ENCODE data around the gene GAGE12J. TPM values are rescaled to one million over a fixed set of nuclear protein-coding genes. Genes with fewer than 3 reads are reported as not detected.

Gene GAGE12J
- total RNA-seq, 6 experiments from 2014 or later, result not detected

Other genes starting within 250 kb of the GAGE12J start
- 100 to 1,000 TPM in 1 of 6 experiments, 10 to 100 TPM in 5; 68.0 to 100 (median 76.7) TPM for gene PRAF2, start 248.0 kb upstream of the GAGE12J start, total RNA-seq (2021; fragmentation: NEBNext Ultra II Directional; extraction: Animal tissue kit (Norgen Biotek cat#: 25700))
- 10 to 100 TPM; 37.4 to 46.6 (median 41.0) TPM for gene WDR45, start 242.2 kb upstream of the GAGE12J start, total RNA-seq (2021; fragmentation: NEBNext Ultra II Directional; extraction: Animal tissue kit (Norgen Biotek cat#: 25700))
- 10 to 100 TPM; 20.6 to 27.0 (median 23.7) TPM for gene GPKOW, start 198.3 kb upstream of the GAGE12J start, total RNA-seq (2021; fragmentation: NEBNext Ultra II Directional; extraction: Animal tissue kit (Norgen Biotek cat#: 25700))
- gene MAGIX, start 159.3 kb upstream of the GAGE12J start, total RNA-seq (2021; fragmentation: NEBNext Ultra II Directional; extraction: Animal tissue kit (Norgen Biotek cat#: 25700)), result 1 to 10 TPM in 5 of 6 experiments, under 1 TPM in 1; 0.94 to 1.9 (median 1.1) TPM
- gene PLP2, start 150.1 kb upstream of the GAGE12J start, total RNA-seq (2021; fragmentation: NEBNext Ultra II Directional; extraction: Animal tissue kit (Norgen Biotek cat#: 25700)), result 100 to 1,000 TPM; 163 to 214 (median 178) TPM
- 10 to 100 TPM in 3 of 6 experiments, 1 to 10 TPM in 3; 8.0 to 10.7 (median 9.7) TPM for gene PRICKLE3, start 135.7 kb upstream of the GAGE12J start, total RNA-seq (2021; fragmentation: NEBNext Ultra II Directional; extraction: Animal tissue kit (Norgen Biotek cat#: 25700))
- gene SYP, start 121.8 kb upstream of the GAGE12J start, total RNA-seq (2021; fragmentation: NEBNext Ultra II Directional; extraction: Animal tissue kit (Norgen Biotek cat#: 25700)), result under 1 TPM; 0.11 to 0.34 (median 0.24) TPM
- gene CACNA1F, start 88.7 kb upstream of the GAGE12J start, total RNA-seq (2021; fragmentation: NEBNext Ultra II Directional; extraction: Animal tissue kit (Norgen Biotek cat#: 25700)), result not detected
- 10 to 100 TPM; 12.9 to 16.3 (median 15.1) TPM for gene CCDC22, start 86.6 kb upstream of the GAGE12J start, total RNA-seq (2021; fragmentation: NEBNext Ultra II Directional; extraction: Animal tissue kit (Norgen Biotek cat#: 25700))
- under 1 TPM in 3 of 6 experiments, not detected in 3; 0.09 to 0.16 (median 0.14) TPM for gene FOXP3, start 57.3 kb upstream of the GAGE12J start, total RNA-seq (2021; fragmentation: NEBNext Ultra II Directional; extraction: Animal tissue kit (Norgen Biotek cat#: 25700))
- gene PPP1R3F, start 52.2 kb upstream of the GAGE12J start, total RNA-seq (2021; fragmentation: NEBNext Ultra II Directional; extraction: Animal tissue kit (Norgen Biotek cat#: 25700)), result 1 to 10 TPM; 2.4 to 4.5 (median 4.1) TPM
- gene GAGE10, start 18.4 kb upstream of the GAGE12J start, total RNA-seq (2021; fragmentation: NEBNext Ultra II Directional; extraction: Animal tissue kit (Norgen Biotek cat#: 25700)), result not detected
- gene GAGE13, start 9.5 kb downstream of the GAGE12J start, total RNA-seq (2021; fragmentation: NEBNext Ultra II Directional; extraction: Animal tissue kit (Norgen Biotek cat#: 25700)), result not detected
- not detected for gene GAGE12C, start 210.1 kb downstream of the GAGE12J start, total RNA-seq (2021; fragmentation: NEBNext Ultra II Directional; extraction: Animal tissue kit (Norgen Biotek cat#: 25700))
- not detected for gene GAGE12D, start 219.7 kb downstream of the GAGE12J start, total RNA-seq (2021; fragmentation: NEBNext Ultra II Directional; extraction: Animal tissue kit (Norgen Biotek cat#: 25700))
- not detected for gene GAGE12E, start 229.3 kb downstream of the GAGE12J start, total RNA-seq (2021; fragmentation: NEBNext Ultra II Directional; extraction: Animal tissue kit (Norgen Biotek cat#: 25700))
- gene GAGE12F, start 238.8 kb downstream of the GAGE12J start, total RNA-seq (2021; fragmentation: NEBNext Ultra II Directional; extraction: Animal tissue kit (Norgen Biotek cat#: 25700)), result not detected
- not detected for gene GAGE12G, start 248.4 kb downstream of the GAGE12J start, total RNA-seq (2021; fragmentation: NEBNext Ultra II Directional; extraction: Animal tissue kit (Norgen Biotek cat#: 25700))